T47D (cell line): ENCODE data around the gene SNX32.
"Not testable (repeated sequence)": the region's sequence is repeated elsewhere in the genome, so short reads cannot be mapped to it uniquely, and the experiment has no call there.

Source experiments
- DNase-seq, 2 experiments: peaks; one replicate each; pipeline versions ENCODE4 v3.0.0 to v3.0.0-alpha.2; 2011 to 2012; ENCODE audit warnings: low read depth in 1 of 2, low spot score in 1 of 2
- JUND ChIP-seq: IDR thresholded peaks from 2 replicates; pipeline ENCODE4 v1.6.1; 2012; ENCODE audit warnings: low read depth
- in situ Hi-C: cut with HindIII; loops from 2 replicates; pipeline ENCODE4 v1.10.0; 2016; ENCODE audit warnings: low sequenced_read_pairs, low pct_unique_long_range_greater_than_20kb

Gene SNX32

GRCh38 chr11:65886826-65887722, 53.3 kb downstream of the SNX32 start:
- no peak for TF ChIP-seq JUND
- no peak for DNase-seq
- in situ Hi-C loops: no loop called here

DNA sequence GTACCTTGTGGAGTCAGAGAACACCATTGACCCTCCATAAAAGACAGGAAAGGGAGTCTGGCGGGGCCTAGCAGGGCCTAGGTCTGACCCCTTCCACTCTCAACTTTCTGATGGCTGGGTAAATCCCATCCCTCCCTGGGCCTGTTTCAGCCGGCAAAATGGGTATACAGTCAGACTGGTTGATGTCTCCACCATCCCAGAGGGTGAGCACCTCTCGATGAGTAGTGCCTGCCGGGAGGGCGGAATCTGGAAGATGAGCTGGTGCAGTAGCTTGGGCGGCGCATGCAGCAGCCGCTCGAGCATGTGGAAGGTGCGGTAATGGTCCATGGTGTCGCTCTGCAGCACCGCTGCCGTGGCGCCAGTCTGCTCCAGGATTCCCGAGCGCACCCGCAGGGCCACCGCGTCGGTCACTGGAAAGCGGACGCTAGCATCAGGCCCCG, 54.0 kb downstream of the SNX32 start:
- in situ Hi-C loops: no loop called here
- no peak for TF ChIP-seq JUND
- no peak for DNase-seq

- in situ Hi-C loops: no loop called here
- TF ChIP-seq JUND: no peak
- DNase-seq: peak; percentile 98 to 99
Observed at GRCh38 chr11:65888163-65888814, 54.5 kb downstream of the SNX32 start, which contains the start of gene FIBP. TSS of gene FIBP (minus strand) at chr11:65888471. CDS start at chr11:65888418, 53 bp downstream.

DNA sequence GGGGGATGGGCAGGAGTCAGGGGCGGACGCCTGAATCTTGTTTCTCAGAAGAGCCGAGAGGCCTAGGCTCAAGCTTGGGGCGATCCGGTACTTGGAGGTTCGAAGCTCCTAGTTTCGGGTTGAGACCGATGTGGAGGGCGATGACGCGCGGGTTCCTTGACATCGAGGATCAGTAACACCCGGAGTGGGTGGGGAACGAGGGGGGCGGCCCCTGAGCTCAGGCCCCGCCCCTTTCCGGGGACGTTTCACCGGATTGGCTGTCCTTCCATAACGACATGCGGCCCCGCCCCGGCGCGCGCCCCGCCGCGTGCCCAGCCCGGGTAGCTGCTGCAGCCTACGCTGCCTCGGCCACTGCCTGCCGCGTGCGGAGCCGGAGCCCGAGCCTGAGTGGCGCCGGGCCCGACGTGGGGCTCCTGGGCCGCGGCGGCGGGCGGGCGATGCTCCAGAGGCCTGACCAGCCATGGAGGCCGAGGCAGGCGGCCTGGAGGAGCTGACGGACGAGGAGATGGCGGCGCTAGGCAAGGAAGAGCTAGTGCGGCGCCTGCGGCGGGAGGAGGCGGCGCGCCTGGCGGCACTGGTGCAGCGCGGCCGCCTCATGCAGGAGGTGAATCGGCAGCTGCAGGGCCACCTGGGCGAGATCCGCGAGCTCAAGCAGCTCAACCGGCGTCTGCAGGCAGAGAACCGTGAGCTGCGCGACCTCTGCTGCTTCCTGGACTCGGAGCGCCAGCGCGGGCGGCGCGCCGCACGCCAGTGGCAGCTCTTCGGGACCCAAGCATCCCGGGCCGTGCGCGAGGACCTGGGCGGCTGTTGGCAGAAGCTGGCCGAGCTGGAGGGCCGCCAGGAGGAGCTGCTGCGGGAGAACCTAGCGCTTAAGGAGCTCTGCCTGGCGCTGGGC, 56.8 kb downstream of the SNX32 start, which contains the start of gene CCDC85B:
TSS of gene CCDC85B (plus strand) at position 350 of the 895 bp plus-strand sequence. CDS start at position 461, 111 bp downstream.
- TF ChIP-seq JUND: no peak
- in situ Hi-C loops: no loop called here
- DNase-seq: peak; percentile 97 to 99

- no peak for DNase-seq
- in situ Hi-C loops: no loop called here
- TF ChIP-seq JUND: no peak
Observed at GRCh38 chr11:65891219-65892136, 57.7 kb downstream of the SNX32 start.

- DNase-seq, in situ Hi-C loops: not testable (repeated sequence)
Observed at GRCh38 chr11:65892137-65892540, 58.4 kb downstream of the SNX32 start.

GRCh38 chr11:65892661-65893317, 59.0 kb downstream of the SNX32 start:
- no peak for DNase-seq
- in situ Hi-C loops: no loop called here
- TF ChIP-seq JUND: no peak

- in situ Hi-C loops: no loop called here
- no peak for TF ChIP-seq JUND
- no peak for DNase-seq
Observed at GRCh38 chr11:65894034-65894591, 60.4 kb downstream of the SNX32 start.

DNA sequence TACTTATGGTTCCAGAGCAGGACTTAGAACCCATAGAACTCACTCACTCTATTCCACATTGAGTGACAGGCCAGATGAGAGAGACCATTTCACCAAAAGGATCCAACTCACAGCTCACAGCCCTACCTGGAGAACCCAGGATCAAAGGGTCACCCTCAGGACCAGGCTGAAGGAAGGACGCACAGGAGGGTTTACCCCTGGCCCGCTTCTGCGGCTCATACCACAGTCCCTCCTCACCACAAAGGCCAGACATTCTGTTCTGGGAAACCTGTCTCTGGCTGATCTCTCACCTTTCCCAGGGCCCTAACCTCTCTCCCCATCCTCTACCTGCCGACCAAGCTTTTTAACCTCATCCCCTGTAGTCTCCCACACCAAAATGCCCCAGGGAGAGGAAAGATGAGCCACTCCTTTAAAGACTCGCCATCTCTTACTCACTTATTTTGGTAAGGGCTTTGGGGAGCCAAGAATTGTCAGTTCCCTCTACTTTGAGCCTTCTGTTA, 61.8 kb downstream of the SNX32 start:
- DNase-seq: no peak
- TF ChIP-seq JUND: no peak
- in situ Hi-C loops: no loop called here

GRCh38 chr11:65896034-65896999, 62.6 kb downstream of the SNX32 start:
- in situ Hi-C loops: no loop called here

More at GRCh38 chr11:65896034-65896999, 62.6 kb downstream of the SNX32 start:
- no peak for TF ChIP-seq JUND
- DNase-seq: no peak
